SH-SY5Y (cell line): ENCODE data around the gene PHLPP2.

Source experiments
- GATA2 ChIP-seq: IDR thresholded peaks from 2 replicates; pipeline ENCODE4 v1.6.1; 2011; ENCODE audit warnings: mild to moderate bottlenecking, low read depth, low read length
- GATA3 ChIP-seq: IDR thresholded peaks from 2 replicates; pipeline ENCODE4 v1.6.1; 2011; ENCODE audit warnings: low read depth, mild to moderate bottlenecking, low read length, moderate library complexity

Gene PHLPP2

GRCh38 chr16:71700831-71701230 lies 23.7 kb downstream of the PHLPP2 start:
- TF ChIP-seq GATA2 (no peak), GATA3 (no peak)

- TF ChIP-seq GATA3 = no peak
- TF ChIP-seq GATA2 = no peak
These were observed 26.0 kb downstream of the PHLPP2 start for GRCh38 chr16:71698491-71698890.

DNA sequence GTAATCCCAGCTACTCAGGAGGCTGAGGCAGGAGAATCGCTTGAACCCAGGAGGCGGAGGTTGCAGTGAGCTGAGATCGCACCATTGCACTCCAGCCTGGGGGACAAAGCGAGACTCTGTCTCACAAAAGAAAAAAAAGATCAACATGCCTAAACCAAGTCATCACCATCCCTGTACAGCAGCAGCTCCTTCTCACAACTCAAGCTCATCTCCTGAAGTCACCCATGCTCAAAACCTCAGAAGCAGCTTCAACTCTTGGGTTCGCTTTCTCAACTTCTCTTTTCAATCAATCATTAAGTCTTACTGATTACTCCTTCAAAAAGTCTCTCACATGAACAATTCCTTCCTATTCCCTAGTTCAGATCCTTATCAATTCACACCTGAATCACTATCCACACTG lies 31.3 kb downstream of the PHLPP2 start:
- TF ChIP-seq GATA2 (no peak), GATA3 (no peak)

- TF ChIP-seq GATA3 = no peak
- TF ChIP-seq GATA2 = no peak
These were observed 34.6 kb downstream of the PHLPP2 start for GRCh38 chr16:71689901-71690300.

- no peak for TF ChIP-seq GATA3
- TF ChIP-seq GATA2 = no peak
These were observed 36.6 kb downstream of the PHLPP2 start for GRCh38 chr16:71687861-71688260.

GRCh38 chr16:71681360-71681759 lies 43.1 kb downstream of the PHLPP2 start:
- TF ChIP-seq GATA2 (no peak), GATA3 (no peak)

GRCh38 chr16:71676236-71676635 lies 48.3 kb downstream of the PHLPP2 start:
- TF ChIP-seq GATA3 (no peak), GATA2 (no peak)

GRCh38 chr16:71675380-71675779 lies 49.1 kb downstream of the PHLPP2 start:
- TF ChIP-seq GATA2 = no peak
- no peak for TF ChIP-seq GATA3

GRCh38 chr16:71674229-71674628 lies 50.3 kb downstream of the PHLPP2 start:
- no peak for TF ChIP-seq GATA2
- TF ChIP-seq GATA3 = no peak

DNA sequence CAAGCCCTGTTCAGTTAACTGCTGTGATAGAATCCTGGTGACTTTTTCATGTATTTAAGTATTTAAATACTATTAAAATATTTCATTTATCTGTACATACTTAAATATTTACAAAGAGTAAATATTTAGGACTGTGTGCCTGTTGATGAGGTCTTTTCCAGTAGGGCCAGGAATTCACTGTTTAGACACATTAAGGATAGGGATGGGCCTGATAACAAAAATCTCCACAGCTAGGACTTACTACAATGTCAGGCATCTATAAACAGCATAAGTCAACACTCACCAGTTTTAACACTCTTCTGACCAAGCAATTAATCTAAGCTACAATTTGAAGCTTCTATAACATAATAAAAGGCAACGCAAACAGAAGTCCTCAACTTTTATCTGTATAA lies 50.9 kb downstream of the PHLPP2 start:
- no peak for TF ChIP-seq GATA3

DNA sequence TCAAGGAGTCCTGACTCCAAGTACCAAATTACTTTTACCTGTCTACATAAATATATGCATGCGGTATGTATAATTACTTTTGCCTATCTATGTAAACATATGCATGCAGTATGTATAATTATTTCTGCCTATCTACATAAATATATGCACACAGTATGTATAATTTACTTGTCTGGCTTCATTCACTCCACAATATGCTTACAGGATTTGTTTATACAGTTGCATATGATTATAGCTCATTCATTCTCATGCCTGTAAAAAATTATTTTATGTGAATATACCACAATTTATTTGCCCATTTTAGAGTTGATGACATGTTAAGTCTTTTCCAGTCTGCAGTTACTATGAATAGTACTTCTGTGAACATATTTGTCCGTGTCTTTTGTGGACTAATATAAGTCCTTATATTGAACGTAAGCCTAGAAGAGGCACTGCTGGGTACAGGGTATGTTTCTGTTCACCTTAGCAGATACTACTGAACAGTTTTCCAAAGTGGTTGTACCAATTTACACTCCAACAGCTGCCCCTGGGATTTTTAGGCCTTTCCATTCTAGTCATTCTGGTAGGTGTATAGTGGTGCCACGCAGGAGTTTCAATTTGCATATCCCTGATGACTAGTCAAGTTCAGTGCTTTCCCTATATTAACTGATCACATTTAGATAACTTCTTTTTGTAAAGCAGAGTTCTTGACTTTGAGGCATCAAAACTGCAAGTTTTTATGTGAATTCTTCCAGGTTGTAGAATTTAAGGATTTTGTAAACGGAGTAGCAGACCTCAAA lies 51.5 kb downstream of the PHLPP2 start:
- no peak for TF ChIP-seq GATA3
- no peak for TF ChIP-seq GATA2

GRCh38 chr16:71672125-71672524 lies 52.4 kb downstream of the PHLPP2 start:
- no peak for TF ChIP-seq GATA2
- TF ChIP-seq GATA3 = no peak

DNA sequence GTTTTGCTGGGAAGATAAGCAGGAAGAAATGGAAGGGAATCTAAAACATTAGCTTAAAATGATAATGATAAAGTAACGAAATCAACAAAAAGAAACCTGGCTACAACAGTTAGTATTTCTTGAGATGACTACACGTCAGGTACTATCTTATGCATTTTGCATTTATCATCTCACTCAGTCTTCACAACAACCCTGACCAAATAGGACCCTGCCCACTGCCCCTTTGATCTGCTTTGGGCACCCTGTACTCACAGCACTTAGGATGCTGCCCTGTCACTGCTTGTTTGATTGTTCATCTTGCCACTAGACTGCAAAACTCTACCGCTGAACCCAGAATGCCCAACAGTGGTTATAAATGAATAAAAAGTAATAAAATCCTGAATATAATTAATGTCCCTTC lies 53.3 kb downstream of the PHLPP2 start:
- TF ChIP-seq GATA2 = no peak
- no peak for TF ChIP-seq GATA3

GRCh38 chr16:71670537-71670936 lies 54.0 kb downstream of the PHLPP2 start:
- TF ChIP-seq GATA2 = no peak
- TF ChIP-seq GATA3 = no peak

DNA sequence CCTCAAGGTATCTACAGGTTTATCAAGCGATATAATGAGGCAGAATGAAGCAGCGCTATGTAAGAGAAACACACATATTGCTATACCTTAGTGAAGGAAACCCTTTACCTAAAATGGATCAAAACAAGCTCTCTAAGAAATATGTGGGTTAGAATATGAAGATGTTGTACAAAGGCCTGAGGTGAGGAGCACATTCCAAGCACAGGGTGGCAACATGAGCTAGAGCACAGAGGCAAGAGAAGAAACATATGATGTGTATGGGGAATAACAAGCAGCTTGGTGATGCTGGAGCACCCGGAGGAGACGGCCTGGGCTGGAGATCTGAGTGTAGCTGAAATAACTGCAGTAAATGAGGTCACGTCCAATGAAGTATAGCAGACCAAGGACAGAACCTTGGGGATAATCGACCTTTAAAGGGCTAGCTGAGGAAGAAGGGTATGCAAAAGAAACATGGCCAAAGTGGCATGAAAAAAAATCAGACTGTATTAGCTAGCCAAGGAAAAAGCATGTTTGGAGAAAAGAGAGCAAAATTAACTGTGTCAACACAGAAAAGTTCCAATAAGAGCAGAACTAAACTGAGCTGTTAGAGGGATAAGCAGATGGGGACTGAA lies 54.5 kb downstream of the PHLPP2 start:
- no peak for TF ChIP-seq GATA2
- no peak for TF ChIP-seq GATA3
